K562 (cell line): Measurements from ENCODE around the gene TP53BP1. TPM values are rescaled to one million over a fixed set of nuclear protein-coding genes. Genes with fewer than 3 reads are reported as not detected.

ENCODE experiments used
- CCNT2 ChIP-seq: IDR thresholded peaks from 2 replicates; pipeline ENCODE4 v1.6.1; 2011; ENCODE audit warnings: borderline replicate concordance, low read depth, mild to moderate bottlenecking, moderate library complexity, mixed read lengths, low read length; ENCODE audit not compliant: insufficient read length; ENCODE audit errors: extremely low read depth
- GTF2B ChIP-seq: IDR thresholded peaks from 2 replicates; pipeline ENCODE4 v1.6.1; 2011; ENCODE audit not compliant: insufficient read length; ENCODE audit errors: extremely low read depth
- IFI16 ChIP-seq: fragments of 250-450 bp; sonication (Bioruptor Pico); IDR thresholded peaks from 2 replicates; pipeline ENCODE4 v2.1.2; 2022; ENCODE audit warnings: mild to moderate bottlenecking, inconsistent platforms
- MTA3 ChIP-seq: fragments of 450-650 bp; formaldehyde crosslinking; IDR thresholded peaks from 2 replicates; pipeline ENCODE4 v1.6.1; 2017; ENCODE audit warnings: mild to moderate bottlenecking, borderline replicate concordance
- NCOA2 ChIP-seq, 2 experiments: fragments of 450-650 bp; IDR thresholded peaks; 2 replicates each; pipeline ENCODE4 v1.6.1; 2018; ENCODE audit warnings: mild to moderate bottlenecking in 2 of 2, moderate library complexity in 1 of 2; ENCODE audit not compliant: partially characterized antibody in 2 of 2
- PRDM10 ChIP-seq: fragments of 450-650 bp; IDR thresholded peaks from 2 replicates; pipeline ENCODE4 v1.6.1; 2018; ENCODE audit not compliant: partially characterized antibody
- RBM14 ChIP-seq: fragments of 200-400 bp; formaldehyde crosslinking; IDR thresholded peaks from 2 replicates; pipeline ENCODE4 v1.6.1; 2018; ENCODE audit warnings: low read depth, mild to moderate bottlenecking, low read length, moderate library complexity, borderline replicate concordance; ENCODE audit not compliant: insufficient read depth
- TEAD2 ChIP-seq: fragments of 450-650 bp; IDR thresholded peaks from 2 replicates; pipeline ENCODE4 v1.6.1; 2016; ENCODE audit warnings: missing genetic modification characterization, control low read depth, missing compliant biosample characterization
- ZBTB11 ChIP-seq, 3 experiments: fragments of 200-800 bp in 1 of 3; fragments of 250-450 bp in 1 of 3; fragments of 450-650 bp in 1 of 3; sonication (Bioruptor Pico) in 1 of 3; sonication (Bioruptor generic) in 1 of 3; formaldehyde crosslinking in 1 of 3; IDR thresholded peaks; 2 replicates each; pipeline versions ENCODE4 v1.6.1 to v1.8.0; 2016 to 2022; ENCODE audit warnings: mild to moderate bottlenecking in 2 of 3, missing genetic modification characterization in 2 of 3, missing compliant biosample characterization in 1 of 3, moderate library complexity in 1 of 3
- ZBTB34 ChIP-seq: fragments of 250-450 bp; sonication (Bioruptor Pico); IDR thresholded peaks from 2 replicates; pipeline ENCODE4 v1.8.0; 2021; ENCODE audit warnings: mild to moderate bottlenecking, moderate library complexity
- ZC3H11A ChIP-seq: IDR thresholded peaks from 2 replicates; pipeline ENCODE4 v1.6.1; 2012; ENCODE audit warnings: low read depth, low read length, improper control_type of control experiment
- ZNF41 ChIP-seq: fragments of 250-450 bp; sonication (Bioruptor Pico); conservative IDR thresholded peaks from 2 replicates; pipeline ENCODE4 v1.4.0; 2020; ENCODE audit warnings: mild to moderate bottlenecking
- polyA plus RNA-seq, 8 experiments: library from polyadenylated mRNA; depleted of rRNA in 4 of 8; stranded (reverse) in 5 of 8; unstranded in 3 of 8; fragments of >200 nt; fragmentation: Nextera tagmentation in 2 of 8; fragmentation: Illumina TruSeq in 1 of 8; extraction: Ambion mirVana in 2 of 8; extraction: Trizol in 1 of 8; gene quantifications; 2 replicates each; pipeline versions ENCODE4 v1.2.1 to v1.2.3, GENCODE V29; 2011 to 2014; ENCODE audit warnings: inconsistent platforms in 1 of 8, missing spikeins in 1 of 8
- total RNA-seq, 7 experiments: library from RNA; depleted of rRNA in 6 of 7; stranded (reverse); fragments of >200 nt in 6 of 7; fragmentation: Illumina TruSeq in 2 of 7; extraction: Trizol in 2 of 7; gene quantifications; 2 replicates each; pipeline versions ENCODE4 v1.2.1 to v1.2.3, GENCODE V29; 2011 to 2021; ENCODE audit warnings: low replicate concordance in 1 of 7

TP53BP1 gene
- total and polyA plus RNA-seq, 9 of the 15 experiments (the other 6 are each of a cell fraction or from before 2014, with no cell fraction given): 5.7 to 63.3 (median 30.9) TPM

GRCh38 chr15:43510200-43511011 is 17.4 kb upstream of the TP53BP1 start (continued):
- no peak for TF ChIP-seq IFI16 (CRISPR knock-in tag)
- peak; percentile 96 for TF ChIP-seq PRDM10
- TF ChIP-seq RBM14: no peak
- TF ChIP-seq ZBTB11 (CRISPR knock-in tag; IDR thresholded peaks at IDR 0.05): peak in 1 of 3 experiments; percentile 80; a peak in 2 of 6 replicates
- no peak for TF ChIP-seq NCOA2 (IDR thresholded peaks at IDR 0.05; ENCODE audit: partially characterized antibody in 2 of 2)
- no peak for TF ChIP-seq ZNF41 (CRISPR knock-in tag)
- TF ChIP-seq TEAD2 (tag): no peak
- TF ChIP-seq ZC3H11A: no peak
- no peak; the same call in 1 of the 2 replicates for TF ChIP-seq MTA3
- TF ChIP-seq ZBTB34: no peak
- TF ChIP-seq CCNT2: peak; percentile 90
- no peak for TF ChIP-seq GTF2B
